ENCODE measurements around the gene PTPRA. TPM values are rescaled to one million over a fixed set of nuclear protein-coding genes. Genes with fewer than 3 reads are reported as not detected.

Gene PTPRA
- total RNA-seq, 4 donors from 2014 or later: 54.1 to 85.4 (median 67.0) TPM

DNA sequence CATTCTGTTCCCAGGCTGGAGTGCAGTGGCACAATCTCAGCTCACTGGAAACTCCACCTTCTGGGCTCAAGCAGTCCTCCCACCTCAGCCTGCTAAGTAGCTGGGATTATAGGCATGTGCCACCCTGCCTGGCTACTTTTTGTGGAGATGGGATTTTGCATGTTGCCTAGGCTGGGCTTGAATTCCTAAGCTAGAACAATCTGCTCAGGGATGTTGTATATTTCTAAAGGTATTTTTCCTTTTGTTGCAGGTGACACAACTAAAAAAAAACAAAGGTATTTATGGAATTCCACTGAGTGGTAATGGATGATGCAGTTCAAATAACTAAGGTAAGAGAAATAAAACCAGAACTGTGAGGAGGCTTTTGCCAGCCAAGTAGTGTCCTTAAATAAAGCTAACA lies 49.7 kb downstream of the PTPRA start:
- ATAC-seq: no peak
- Histone ChIP-seq H3K9me3 (no peaks in the 10 kb centered on the region), H3K4me1 (peaks cover 0 to 5% (median 0%) of the 10 kb centered on the region in 3 donors), H3K4me3 (no peak overlapping the region), H3K27me3 (no peaks in the 10 kb centered on the region), H3K36me3 (peaks cover 0 to 39% of the 10 kb centered on the region in 2 donors), H3K27ac (no peak overlapping the region)
- no peak for TF ChIP-seq POLR2A (IDR thresholded peaks at IDR 0.05)
- no peak for TF ChIP-seq EP300 (IDR thresholded peaks at IDR 0.05)
- no peak for TF ChIP-seq POLR2AphosphoS5 (IDR thresholded peaks at IDR 0.05)
- TF ChIP-seq, protein P1, sequence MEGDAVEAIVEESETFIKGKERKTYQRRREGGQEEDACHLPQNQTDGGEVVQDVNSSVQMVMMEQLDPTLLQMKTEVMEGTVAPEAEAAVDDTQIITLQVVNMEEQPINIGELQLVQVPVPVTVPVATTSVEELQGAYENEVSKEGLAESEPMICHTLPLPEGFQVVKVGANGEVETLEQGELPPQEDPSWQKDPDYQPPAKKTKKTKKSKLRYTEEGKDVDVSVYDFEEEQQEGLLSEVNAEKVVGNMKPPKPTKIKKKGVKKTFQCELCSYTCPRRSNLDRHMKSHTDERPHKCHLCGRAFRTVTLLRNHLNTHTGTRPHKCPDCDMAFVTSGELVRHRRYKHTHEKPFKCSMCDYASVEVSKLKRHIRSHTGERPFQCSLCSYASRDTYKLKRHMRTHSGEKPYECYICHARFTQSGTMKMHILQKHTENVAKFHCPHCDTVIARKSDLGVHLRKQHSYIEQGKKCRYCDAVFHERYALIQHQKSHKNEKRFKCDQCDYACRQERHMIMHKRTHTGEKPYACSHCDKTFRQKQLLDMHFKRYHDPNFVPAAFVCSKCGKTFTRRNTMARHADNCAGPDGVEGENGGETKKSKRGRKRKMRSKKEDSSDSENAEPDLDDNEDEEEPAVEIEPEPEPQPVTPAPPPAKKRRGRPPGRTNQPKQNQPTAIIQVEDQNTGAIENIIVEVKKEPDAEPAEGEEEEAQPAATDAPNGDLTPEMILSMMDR (IDR thresholded peaks at IDR 0.05): no peak

DNA sequence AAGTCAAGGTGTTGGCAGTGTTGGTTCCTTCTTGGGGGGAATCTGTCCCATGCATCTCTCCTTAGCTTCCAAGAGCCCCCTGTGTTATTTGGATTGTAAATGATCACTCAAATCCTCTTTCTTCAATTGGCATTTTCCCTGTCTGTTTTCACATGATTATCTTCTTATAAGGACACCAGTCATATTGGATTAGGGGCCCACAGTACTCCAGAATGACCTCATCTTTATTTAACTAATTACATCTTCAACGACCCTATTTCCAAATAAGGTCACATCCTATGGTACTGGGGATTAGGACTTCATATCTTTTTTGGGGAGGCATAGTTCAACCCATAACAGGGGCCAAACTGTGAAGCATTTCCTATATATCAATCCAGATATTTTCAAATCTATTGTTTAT lies 57.3 kb downstream of the PTPRA start:
- no peak for ATAC-seq
- Histone ChIP-seq H3K4me3 (no peak overlapping the region), H3K9me3 (no peaks in the 10 kb centered on the region), H3K27ac (no peak overlapping the region), H3K4me1 (no peaks in the 10 kb centered on the region), H3K36me3 (peaks cover 0 to 20% of the 10 kb centered on the region in 2 donors), H3K27me3 (no peaks in the 10 kb centered on the region)
- no peak for TF ChIP-seq POLR2A (IDR thresholded peaks at IDR 0.05)
- no peak for TF ChIP-seq POLR2AphosphoS5 (IDR thresholded peaks at IDR 0.05)
- no peak for TF ChIP-seq EP300 (IDR thresholded peaks at IDR 0.05)
- TF ChIP-seq, protein P1 (IDR thresholded peaks at IDR 0.05): no peak
- 67 to 71% methylated on average over 1 of the region's 1 CpG for WGBS, 2 donors (ENCODE audit: low coverage in 1 of 2)

DNA sequence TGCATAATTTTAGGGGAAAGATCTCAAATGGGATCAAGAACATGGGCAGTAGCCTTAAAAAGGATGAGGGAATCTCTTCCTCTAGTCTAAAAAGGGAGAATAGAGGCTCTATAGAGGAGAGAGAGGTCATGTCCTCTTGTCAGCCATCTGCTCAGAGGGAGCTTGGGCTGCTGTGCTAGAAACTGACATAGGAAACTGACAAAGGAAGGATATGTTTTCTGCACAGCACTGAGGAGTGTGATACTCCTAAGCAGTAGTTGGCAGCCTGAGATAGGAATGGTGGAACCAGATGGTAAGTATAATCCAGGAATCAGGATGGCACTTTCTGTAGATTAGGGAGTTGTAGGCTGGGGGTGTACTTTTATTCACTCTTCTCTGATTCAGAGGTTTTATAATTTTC lies 59.2 kb downstream of the PTPRA start:
- ATAC-seq: no peak
- Histone ChIP-seq H3K36me3 (peaks cover 0 to 11% of the 10 kb centered on the region in 2 donors), H3K4me3 (no peak overlapping the region), H3K9me3 (no peaks in the 10 kb centered on the region), H3K4me1 (no peaks in the 10 kb centered on the region), H3K27me3 (no peaks in the 10 kb centered on the region), H3K27ac (no peak overlapping the region)
- TF ChIP-seq, protein P1 (IDR thresholded peaks at IDR 0.05): no peak
- no peak for TF ChIP-seq POLR2AphosphoS5 (IDR thresholded peaks at IDR 0.05)
- TF ChIP-seq EP300 (IDR thresholded peaks at IDR 0.05): no peak
- TF ChIP-seq POLR2A (IDR thresholded peaks at IDR 0.05): no peak

DNA sequence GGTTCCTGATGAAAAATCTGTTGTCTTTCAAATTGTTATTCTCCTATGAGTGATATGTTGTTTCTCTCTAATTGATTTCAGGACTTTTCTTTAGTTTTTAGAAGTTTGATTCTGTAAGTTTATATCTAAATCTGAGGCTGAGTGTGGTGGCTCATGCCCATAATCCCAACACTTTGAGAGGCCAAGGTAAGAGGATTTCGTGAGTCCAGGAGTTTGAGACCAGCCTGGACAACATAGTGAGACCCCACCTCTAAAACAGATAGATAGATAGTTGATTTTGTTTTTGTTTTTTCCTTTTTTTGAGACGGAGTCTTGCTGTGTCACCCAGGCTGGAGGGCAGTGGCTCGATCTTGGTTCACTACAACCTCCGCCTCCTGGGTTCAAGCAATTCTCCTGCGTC lies 64.6 kb downstream of the PTPRA start:
- no peak for ATAC-seq
- H3K4me3 ChIP-seq: no peak overlapping the region
- H3K27ac ChIP-seq: no peak overlapping the region
- H3K36me3 ChIP-seq: no peaks in the 10 kb centered on the region
- H3K4me1 ChIP-seq: no peaks in the 10 kb centered on the region
- 99 to 100% methylated on average over 1 to 5 of the region's 5 CpGs for WGBS, 2 donors (ENCODE audit: low coverage in 1 of 2)
- H3K9me3 ChIP-seq: no peaks in the 10 kb centered on the region
- TF ChIP-seq POLR2A (IDR thresholded peaks at IDR 0.05) (no peak), EP300 (IDR thresholded peaks at IDR 0.05) (no peak), POLR2AphosphoS5 (IDR thresholded peaks at IDR 0.05) (no peak)
- TF ChIP-seq, protein P1 (IDR thresholded peaks at IDR 0.05): no peak
- H3K27me3 ChIP-seq: no peaks in the 10 kb centered on the region

DNA sequence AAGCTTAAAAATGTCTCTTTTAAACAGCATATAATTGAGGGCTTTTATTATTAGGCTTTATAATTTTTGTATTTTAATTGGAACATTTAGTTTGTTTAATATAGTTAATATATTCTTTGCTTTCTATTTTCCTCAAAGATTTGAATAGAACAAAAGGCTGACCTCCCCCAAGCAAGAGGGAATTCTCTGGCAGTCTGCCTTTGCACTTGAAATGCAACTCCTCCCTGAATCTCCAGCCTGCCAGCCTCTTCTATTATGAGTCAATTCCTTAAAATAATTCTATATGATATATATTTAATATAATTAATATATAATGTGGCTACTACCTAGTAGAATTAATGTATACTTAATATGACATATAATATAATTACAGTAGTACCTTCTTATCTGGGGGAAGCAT lies 69.2 kb downstream of the PTPRA start:
- no peaks in the 10 kb centered on the region for H3K9me3 ChIP-seq
- TF ChIP-seq POLR2A (IDR thresholded peaks at IDR 0.05) (no peak), POLR2AphosphoS5 (IDR thresholded peaks at IDR 0.05) (no peak), EP300 (IDR thresholded peaks at IDR 0.05) (no peak)
- TF ChIP-seq, protein P1 (IDR thresholded peaks at IDR 0.05): no peak
- H3K4me3 ChIP-seq: no peak overlapping the region
- H3K27me3 ChIP-seq: no peaks in the 10 kb centered on the region
- no peak overlapping the region for H3K27ac ChIP-seq
- no peaks in the 10 kb centered on the region for H3K4me1 ChIP-seq
- H3K36me3 ChIP-seq: no peaks in the 10 kb centered on the region
- no peak for ATAC-seq
